ENCODE measurements around the gene ZNF324. TPM values are rescaled to one million over a fixed set of nuclear protein-coding genes. Genes with fewer than 3 reads are reported as not detected.

ZNF324 gene
- total RNA-seq: 10 to 100 TPM; 14.2 to 20.2 (median 18.6) TPM
- polyA plus RNA-seq: 1 to 10 TPM; 3.9 to 8.7 TPM
- long read RNA-seq, donor 1, transcript ZNF324-201 (4 exons, 3,000 nt): major isoform, 166 of 219 reads
- long read RNA-seq, donor 1, partial matches to known transcripts: 49 of 219 reads
- long read RNA-seq, donor 1, other reads (novel, unspliced or antisense): 4 of 219 reads
- long read RNA-seq, donor 2, partial matches to known transcripts: 0 of 3 reads
- long read RNA-seq, donor 2, other reads (novel, unspliced or antisense): 0 of 3 reads
- long read RNA-seq, donor 3, transcript ZNF324-201 (4 exons, 3,000 nt): major isoform, 45 of 45 reads
- long read RNA-seq, donor 3, partial matches to known transcripts: 0 of 45 reads
- long read RNA-seq, donor 3, other reads (novel, unspliced or antisense): 0 of 45 reads

DNA sequence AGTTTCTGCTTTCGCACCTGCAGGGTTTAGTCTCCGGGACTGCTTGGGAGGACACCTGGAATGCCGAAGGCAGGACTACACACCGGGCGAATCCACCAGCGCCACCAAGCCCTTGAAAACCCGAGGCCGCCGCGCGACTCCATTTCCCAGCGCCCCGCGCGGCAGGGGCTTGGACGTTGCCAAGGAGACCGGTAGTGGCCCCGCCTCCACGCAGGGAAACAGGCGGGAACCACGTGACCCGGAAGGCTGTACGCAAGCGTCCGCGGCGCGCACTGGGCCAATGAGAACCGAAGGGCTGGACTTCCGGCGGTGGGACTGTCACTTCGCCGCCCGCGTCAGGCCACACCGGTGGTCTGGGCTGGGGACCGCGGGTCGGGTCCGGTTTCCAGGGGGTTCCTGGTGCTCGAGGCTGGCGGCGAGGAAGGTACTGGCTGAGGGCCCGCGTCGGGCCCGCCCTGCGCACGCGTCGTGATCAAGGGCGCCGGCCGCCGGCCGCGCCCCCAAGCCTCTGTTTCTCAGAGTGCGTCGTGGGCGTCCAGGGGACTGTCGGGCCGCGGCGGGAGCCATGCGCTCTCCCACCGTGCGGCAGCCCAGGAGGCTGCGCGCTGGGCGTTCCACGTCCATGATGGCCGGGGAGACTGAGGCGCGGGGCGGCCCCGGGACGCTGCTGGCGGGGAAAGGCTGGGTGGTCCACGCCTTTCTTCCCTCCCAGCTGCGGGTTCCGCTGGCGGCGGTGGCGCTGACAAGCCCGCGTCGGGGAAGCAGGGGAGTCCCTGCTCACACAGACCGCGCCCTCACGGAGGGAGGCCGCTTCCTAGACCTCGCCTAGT, at the start of gene ZNF324:
Gene ZNF324, plus strand, starts transcription at position 321 of the 830 bp plus-strand sequence. CDS start 2,106 bp downstream, outside the sequence.
- TF ChIP-seq EP300 (IDR thresholded peaks at IDR 0.05) (no peak), POLR2A (IDR thresholded peaks at IDR 0.05) (peak; percentile 42)

GRCh38 chr19:58428617-58429016, 38.3 kb upstream of the ZNF324 start:
- DNase-seq: no peak
- H3K27me3 ChIP-seq: no peaks in the 10 kb centered on the region
- TF ChIP-seq EP300 (IDR thresholded peaks at IDR 0.05) (no peak), POLR2A (IDR thresholded peaks at IDR 0.05) (no peak)
- TF ChIP-seq, protein P1, sequence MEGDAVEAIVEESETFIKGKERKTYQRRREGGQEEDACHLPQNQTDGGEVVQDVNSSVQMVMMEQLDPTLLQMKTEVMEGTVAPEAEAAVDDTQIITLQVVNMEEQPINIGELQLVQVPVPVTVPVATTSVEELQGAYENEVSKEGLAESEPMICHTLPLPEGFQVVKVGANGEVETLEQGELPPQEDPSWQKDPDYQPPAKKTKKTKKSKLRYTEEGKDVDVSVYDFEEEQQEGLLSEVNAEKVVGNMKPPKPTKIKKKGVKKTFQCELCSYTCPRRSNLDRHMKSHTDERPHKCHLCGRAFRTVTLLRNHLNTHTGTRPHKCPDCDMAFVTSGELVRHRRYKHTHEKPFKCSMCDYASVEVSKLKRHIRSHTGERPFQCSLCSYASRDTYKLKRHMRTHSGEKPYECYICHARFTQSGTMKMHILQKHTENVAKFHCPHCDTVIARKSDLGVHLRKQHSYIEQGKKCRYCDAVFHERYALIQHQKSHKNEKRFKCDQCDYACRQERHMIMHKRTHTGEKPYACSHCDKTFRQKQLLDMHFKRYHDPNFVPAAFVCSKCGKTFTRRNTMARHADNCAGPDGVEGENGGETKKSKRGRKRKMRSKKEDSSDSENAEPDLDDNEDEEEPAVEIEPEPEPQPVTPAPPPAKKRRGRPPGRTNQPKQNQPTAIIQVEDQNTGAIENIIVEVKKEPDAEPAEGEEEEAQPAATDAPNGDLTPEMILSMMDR (IDR thresholded peaks at IDR 0.05): no peak
- H3K4me1 ChIP-seq (ENCODE audit: insufficient read depth): no peaks in the 10 kb centered on the region
- WGBS, 3 donors: 79 to 100% (median 85%) methylated on average over 1 of the region's 1 CpG
- H3K36me3 ChIP-seq: no peaks in the 10 kb centered on the region
- peaks cover 12 to 47% of the 10 kb centered on the region in 2 donors for H3K9me3 ChIP-seq
- H3K27ac ChIP-seq: no peak overlapping the region
- no peak overlapping the region for H3K4me3 ChIP-seq
- intact Hi-C loops (cut with DNase I): no loop called here

More for the DNA sequence above, at the start of gene ZNF324:
- H3K27me3 ChIP-seq: no peaks in the 10 kb centered on the region
- H3K4me3 ChIP-seq: peak within 1 kb of the TSS; percentile 62
- no peaks in the 10 kb centered on the region for H3K9me3 ChIP-seq
- peaks cover 6% of the 10 kb centered on the region for H3K4me1 ChIP-seq (ENCODE audit: insufficient read depth)
- DNase-seq: peak; percentile 97 to 98 (median 98)
- intact Hi-C loops (cut with DNase I): no loop called here
- H3K36me3 ChIP-seq: no peaks in the 10 kb centered on the region
- peak within 1 kb of the TSS in 1 of 2 donors; percentile 44 for H3K27ac ChIP-seq
- WGBS, 3 donors: 0 to 1% (median 0%) methylated on average over 52 to 92 of the region's 92 CpGs

DNA sequence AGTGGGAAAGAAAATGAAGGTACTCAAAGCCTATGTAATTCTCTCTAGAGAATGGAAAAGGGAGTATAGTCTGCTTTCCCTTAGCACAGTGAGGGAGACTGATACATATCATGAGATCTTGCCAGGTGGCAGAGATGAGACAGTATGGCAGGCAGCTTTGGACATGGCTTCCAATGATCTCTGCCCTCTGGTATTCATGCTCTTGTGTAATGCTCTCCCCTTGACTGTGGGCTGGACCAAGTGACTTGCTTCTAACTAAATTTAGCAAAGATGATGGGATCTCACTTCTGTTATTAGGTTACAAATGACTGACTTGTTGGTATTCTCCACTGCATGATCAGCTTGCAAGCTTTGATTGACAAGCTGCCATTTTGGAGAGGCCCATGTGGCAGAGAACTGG, 37.1 kb upstream of the ZNF324 start:
- peaks cover 20 to 59% of the 10 kb centered on the region in 2 donors for H3K9me3 ChIP-seq
- no peak overlapping the region for H3K27ac ChIP-seq
- H3K36me3 ChIP-seq: no peaks in the 10 kb centered on the region
- DNase-seq: no peak
- no peaks in the 10 kb centered on the region for H3K27me3 ChIP-seq
- H3K4me1 ChIP-seq (ENCODE audit: insufficient read depth): no peaks in the 10 kb centered on the region
- TF ChIP-seq POLR2A (IDR thresholded peaks at IDR 0.05): no peak
- TF ChIP-seq EP300 (IDR thresholded peaks at IDR 0.05): no peak
- TF ChIP-seq, protein P1 (IDR thresholded peaks at IDR 0.05): no peak
- H3K4me3 ChIP-seq: no peak overlapping the region
- intact Hi-C loops (cut with DNase I): no loop called here

DNA sequence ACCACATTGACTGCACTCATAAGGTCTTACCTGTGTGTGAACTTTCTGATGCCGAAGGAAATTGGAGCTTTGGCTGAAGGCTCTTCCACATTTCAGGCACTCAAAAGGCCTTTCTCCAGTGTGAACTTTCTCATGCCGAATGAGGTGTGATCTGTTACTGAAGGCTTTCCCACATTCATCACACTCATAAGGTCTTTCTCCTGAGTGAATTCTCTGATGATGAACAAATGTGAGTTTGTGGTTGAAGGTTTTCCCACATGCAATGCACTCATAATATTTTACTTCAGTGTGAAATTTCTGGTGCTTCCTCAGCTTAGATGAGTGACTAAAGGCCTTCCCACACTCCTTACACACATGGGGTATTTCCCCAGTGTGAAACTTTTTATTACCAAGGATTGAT, 32.7 kb upstream of the ZNF324 start:
- Histone ChIP-seq H3K4me1 (ENCODE audit: insufficient read depth) (peaks cover 2% of the 10 kb centered on the region), H3K27me3 (no peaks in the 10 kb centered on the region), H3K9me3 (peaks cover 25 to 87% of the 10 kb centered on the region in 2 donors), H3K27ac (no peak overlapping the region), H3K4me3 (no peak overlapping the region), H3K36me3 (no peaks in the 10 kb centered on the region)
- DNase-seq: no peak
- TF ChIP-seq, protein P1 (IDR thresholded peaks at IDR 0.05): no peak
- no peak for TF ChIP-seq POLR2A (IDR thresholded peaks at IDR 0.05)
- no peak for TF ChIP-seq EP300 (IDR thresholded peaks at IDR 0.05)
- WGBS, 3 donors: 95 to 100% (median 96%) methylated on average over 2 of the region's 2 CpGs
- intact Hi-C loops (cut with DNase I): no loop called here
